PC-9 (cell line): ENCODE results near the gene MICAL3.

Experiments used
- EZH2 ChIP-seq: fragments of 200-600 bp; sonication (generic); IDR thresholded peaks from 2 replicates; pipeline ENCODE4 v1.8.0; 2017; ENCODE audit warnings: antibody characterized with exemption, low read depth
- TF ChIP-seq, protein P1 (sequence below): fragments of 200-600 bp; sonication (generic); conservative IDR thresholded peaks from 2 replicates; pipeline ENCODE4 v1.6.1; 2017; ENCODE audit warnings: mixed run types, antibody characterized with exemption, mild to moderate bottlenecking, moderate library complexity

DNA sequence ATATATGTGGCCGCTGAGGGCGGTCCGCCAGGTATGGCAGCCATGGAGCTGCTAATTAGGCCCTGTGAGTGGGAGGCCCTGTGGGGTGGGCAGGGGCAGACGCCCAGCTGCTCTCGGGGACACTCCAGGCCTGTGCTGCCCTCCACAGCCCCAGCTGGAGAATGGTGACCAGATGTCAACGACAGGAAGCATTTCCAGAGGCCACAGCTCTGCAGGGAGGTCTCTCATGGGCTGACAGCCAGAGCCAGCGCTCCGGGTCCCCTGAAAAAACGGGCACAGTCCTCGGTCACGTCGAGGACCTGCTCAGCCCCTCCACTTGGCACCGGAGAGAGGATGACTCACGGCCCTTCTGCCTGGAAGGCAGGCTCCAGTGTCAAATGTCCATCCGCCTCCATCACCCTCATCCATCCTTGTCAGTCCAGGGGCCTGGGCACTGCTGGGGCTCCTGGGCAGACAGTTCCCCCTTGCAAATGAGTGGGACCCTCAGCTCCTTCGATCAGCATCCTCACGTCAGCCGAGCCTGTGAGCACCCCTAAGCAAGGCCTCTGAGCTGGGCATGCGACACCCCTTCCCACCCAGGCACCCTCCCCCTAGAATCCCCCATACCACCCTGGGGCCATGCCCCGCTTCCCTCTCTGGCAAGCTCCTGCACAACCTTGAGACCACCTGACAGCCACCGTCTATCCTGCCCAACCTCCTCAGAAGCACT is 252.0 kb downstream of the MICAL3 start:
- TF ChIP-seq, protein P1, sequence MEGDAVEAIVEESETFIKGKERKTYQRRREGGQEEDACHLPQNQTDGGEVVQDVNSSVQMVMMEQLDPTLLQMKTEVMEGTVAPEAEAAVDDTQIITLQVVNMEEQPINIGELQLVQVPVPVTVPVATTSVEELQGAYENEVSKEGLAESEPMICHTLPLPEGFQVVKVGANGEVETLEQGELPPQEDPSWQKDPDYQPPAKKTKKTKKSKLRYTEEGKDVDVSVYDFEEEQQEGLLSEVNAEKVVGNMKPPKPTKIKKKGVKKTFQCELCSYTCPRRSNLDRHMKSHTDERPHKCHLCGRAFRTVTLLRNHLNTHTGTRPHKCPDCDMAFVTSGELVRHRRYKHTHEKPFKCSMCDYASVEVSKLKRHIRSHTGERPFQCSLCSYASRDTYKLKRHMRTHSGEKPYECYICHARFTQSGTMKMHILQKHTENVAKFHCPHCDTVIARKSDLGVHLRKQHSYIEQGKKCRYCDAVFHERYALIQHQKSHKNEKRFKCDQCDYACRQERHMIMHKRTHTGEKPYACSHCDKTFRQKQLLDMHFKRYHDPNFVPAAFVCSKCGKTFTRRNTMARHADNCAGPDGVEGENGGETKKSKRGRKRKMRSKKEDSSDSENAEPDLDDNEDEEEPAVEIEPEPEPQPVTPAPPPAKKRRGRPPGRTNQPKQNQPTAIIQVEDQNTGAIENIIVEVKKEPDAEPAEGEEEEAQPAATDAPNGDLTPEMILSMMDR = no peak
- no peak for TF ChIP-seq EZH2
